ENCODE measurements around the gene PRKACA.

DNA sequence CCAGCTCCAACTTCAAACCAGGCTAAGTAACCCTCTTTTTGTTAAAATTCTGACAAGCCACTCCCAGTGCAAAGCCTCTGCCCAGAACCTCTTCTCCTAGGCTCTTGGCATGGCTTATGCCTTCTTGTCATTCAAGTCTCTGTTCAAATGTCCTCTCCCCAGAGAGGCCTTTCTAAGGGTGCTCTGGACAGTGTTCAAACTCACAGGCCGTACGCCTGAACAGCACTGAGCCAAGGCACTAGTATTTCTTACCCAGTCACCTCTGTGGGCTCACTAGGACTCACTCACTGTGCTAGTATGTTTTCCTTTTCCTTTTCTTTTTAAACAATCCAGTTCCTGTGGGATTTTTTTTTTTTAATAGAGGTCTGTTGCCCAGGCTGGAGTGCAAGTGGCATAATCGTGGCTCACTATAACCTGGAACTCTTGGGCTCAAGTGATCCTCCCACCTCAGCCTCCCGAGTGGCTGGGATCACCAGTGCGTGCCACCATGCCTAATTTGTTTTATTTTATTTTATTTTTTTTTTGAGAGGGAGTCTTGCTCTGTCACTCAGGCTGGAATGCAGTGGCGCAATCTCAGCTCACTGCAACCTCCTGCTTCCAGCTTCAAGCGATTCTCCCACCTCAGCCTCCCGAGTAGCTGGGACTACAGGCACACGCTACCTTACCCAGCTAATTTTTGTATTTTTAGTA, 21.2 kb upstream of the PRKACA start:
- TF ChIP-seq, protein P1, sequence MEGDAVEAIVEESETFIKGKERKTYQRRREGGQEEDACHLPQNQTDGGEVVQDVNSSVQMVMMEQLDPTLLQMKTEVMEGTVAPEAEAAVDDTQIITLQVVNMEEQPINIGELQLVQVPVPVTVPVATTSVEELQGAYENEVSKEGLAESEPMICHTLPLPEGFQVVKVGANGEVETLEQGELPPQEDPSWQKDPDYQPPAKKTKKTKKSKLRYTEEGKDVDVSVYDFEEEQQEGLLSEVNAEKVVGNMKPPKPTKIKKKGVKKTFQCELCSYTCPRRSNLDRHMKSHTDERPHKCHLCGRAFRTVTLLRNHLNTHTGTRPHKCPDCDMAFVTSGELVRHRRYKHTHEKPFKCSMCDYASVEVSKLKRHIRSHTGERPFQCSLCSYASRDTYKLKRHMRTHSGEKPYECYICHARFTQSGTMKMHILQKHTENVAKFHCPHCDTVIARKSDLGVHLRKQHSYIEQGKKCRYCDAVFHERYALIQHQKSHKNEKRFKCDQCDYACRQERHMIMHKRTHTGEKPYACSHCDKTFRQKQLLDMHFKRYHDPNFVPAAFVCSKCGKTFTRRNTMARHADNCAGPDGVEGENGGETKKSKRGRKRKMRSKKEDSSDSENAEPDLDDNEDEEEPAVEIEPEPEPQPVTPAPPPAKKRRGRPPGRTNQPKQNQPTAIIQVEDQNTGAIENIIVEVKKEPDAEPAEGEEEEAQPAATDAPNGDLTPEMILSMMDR (IDR thresholded peaks at IDR 0.05; ENCODE audit: low read depth, low read length, poor library complexity, severe bottlenecking), result no peak
- TF ChIP-seq EZH2phosphoT487 (IDR thresholded peaks at IDR 0.05; ENCODE audit: borderline replicate concordance, low read length), result no peak
